Heart left ventricle (tissue), 13 donors: Measurements from ENCODE around the gene TDRD1.

ENCODE experiments used
- POLR2A ChIP-seq, 2 donors: fragments of 450-650 bp; IDR thresholded peaks; one replicate each; pipeline ENCODE4 v1.6.1; 2017; ENCODE audit warnings: antibody characterized with exemption in 2 of 2, mild to moderate bottlenecking in 2 of 2, moderate library complexity in 2 of 2
- TF ChIP-seq, protein P1 (sequence below), 12 donors: fragments of 200-600 bp; sonication (generic) in 4 of 12; IDR thresholded peaks; one replicate each; pipeline versions ENCODE4 v1.5.0 to v1.8.0; 2018 to 2022; ENCODE audit warnings: antibody characterized with exemption in 12 of 12, mild to moderate bottlenecking in 5 of 12
- donor health status: ischemic (EF 13 %, LVEDD 7.1; RV severe dilation, severe dysfunction).
- donor health status: DM: no; HTN: yes; CAD: no.
- donor health status: DM: no; HTN: no; CAD: no.
- donor health status: ischemic (EF 25% LVEDD 6.9; RV normal size, moderate dysfunction).
- donor health status: ischemic (EF 25% LVEDD 5.7; RV mildly dilated, moderate dysfunction).
- donor health status: ischemic (EF 35%, LVEDD 5.7; RV mildly dilated, moderate dysfunction).
- donor health status: nonischemic (EF 11% LVEDD 7.7; RV severe dilation, severe dysfunction).
- donor health status: DM: yes; HTN: yes; CAD: no.
- donor health status: PGD.
- donor health status: ischemic (EF 29% LVEDD 5.4; RV normal size, mild dysfunction).
- donor health status: nonischemic (EF 23%, LVEDD 6.1; RV moderate dilation, normal function).

DNA sequence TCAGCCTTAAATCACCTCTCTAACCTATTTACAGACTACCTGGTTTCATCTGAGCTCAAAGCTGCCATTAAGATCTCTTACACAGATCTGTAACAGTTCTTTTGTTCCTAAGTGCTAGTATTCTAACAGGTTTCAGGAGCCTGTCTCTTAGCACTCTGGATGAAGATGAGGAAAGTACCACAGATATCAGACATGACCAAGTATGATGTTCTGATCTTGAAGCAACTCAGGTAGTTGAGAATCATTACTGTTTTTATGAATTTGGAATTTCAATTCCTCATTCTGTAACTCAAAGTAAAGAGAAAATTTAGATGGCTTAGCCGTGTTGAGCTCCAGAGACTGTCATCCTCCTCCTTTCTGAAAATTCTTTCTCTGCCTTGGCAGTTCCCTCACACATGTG, 36.0 kb upstream of the TDRD1 start:
- TF ChIP-seq POLR2A (IDR thresholded peaks at IDR 0.05): no peak
- TF ChIP-seq, protein P1, sequence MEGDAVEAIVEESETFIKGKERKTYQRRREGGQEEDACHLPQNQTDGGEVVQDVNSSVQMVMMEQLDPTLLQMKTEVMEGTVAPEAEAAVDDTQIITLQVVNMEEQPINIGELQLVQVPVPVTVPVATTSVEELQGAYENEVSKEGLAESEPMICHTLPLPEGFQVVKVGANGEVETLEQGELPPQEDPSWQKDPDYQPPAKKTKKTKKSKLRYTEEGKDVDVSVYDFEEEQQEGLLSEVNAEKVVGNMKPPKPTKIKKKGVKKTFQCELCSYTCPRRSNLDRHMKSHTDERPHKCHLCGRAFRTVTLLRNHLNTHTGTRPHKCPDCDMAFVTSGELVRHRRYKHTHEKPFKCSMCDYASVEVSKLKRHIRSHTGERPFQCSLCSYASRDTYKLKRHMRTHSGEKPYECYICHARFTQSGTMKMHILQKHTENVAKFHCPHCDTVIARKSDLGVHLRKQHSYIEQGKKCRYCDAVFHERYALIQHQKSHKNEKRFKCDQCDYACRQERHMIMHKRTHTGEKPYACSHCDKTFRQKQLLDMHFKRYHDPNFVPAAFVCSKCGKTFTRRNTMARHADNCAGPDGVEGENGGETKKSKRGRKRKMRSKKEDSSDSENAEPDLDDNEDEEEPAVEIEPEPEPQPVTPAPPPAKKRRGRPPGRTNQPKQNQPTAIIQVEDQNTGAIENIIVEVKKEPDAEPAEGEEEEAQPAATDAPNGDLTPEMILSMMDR (IDR thresholded peaks at IDR 0.05): no peak
